T-helper 9 cell (primary cell): Measurements from ENCODE around the gene FAM83G.

ENCODE experiments used
- DNase-seq: peaks from one replicate; pipeline ENCODE4 v3.0.0-alpha.2; 2020

FAM83G gene

GRCh38 chr17:18987862-18988545 is 16.6 kb downstream of the FAM83G start:
- no peak for DNase-seq

- DNase-seq = no peak
Observed at GRCh38 chr17:18987230-18987610, 17.3 kb downstream of the FAM83G start.

- DNase-seq = no peak
Observed at GRCh38 chr17:18986541-18987229, 17.9 kb downstream of the FAM83G start.

- DNase-seq = no peak
Observed at GRCh38 chr17:18985475-18985874, 19.1 kb downstream of the FAM83G start.

- no peak for DNase-seq
Observed at GRCh38 chr17:18984273-18985114, 20.1 kb downstream of the FAM83G start.

GRCh38 chr17:18981642-18982424 is 22.7 kb downstream of the FAM83G start:
- DNase-seq = no peak

- DNase-seq = no peak
Observed at GRCh38 chr17:18981335-18981641, 23.3 kb downstream of the FAM83G start.

GRCh38 chr17:18980682-18981334 is 23.8 kb downstream of the FAM83G start:
- no peak for DNase-seq

GRCh38 chr17:18978655-18979054 is 25.9 kb downstream of the FAM83G start:
- DNase-seq = no peak

GRCh38 chr17:18978050-18978449 is 26.5 kb downstream of the FAM83G start:
- DNase-seq = no peak

GRCh38 chr17:18977646-18978045 is 26.9 kb downstream of the FAM83G start:
- no peak for DNase-seq

GRCh38 chr17:18977021-18977420 is 27.5 kb downstream of the FAM83G start:
- DNase-seq = no peak

GRCh38 chr17:18976201-18976600 is 28.4 kb downstream of the FAM83G start:
- DNase-seq = no peak

GRCh38 chr17:18975597-18975996 is 29.0 kb downstream of the FAM83G start:
- DNase-seq = no peak

- DNase-seq = no peak
Observed at GRCh38 chr17:18974407-18975149, 30.0 kb downstream of the FAM83G start.

GRCh38 chr17:18971801-18972200 is 32.8 kb downstream of the FAM83G start:
- no peak for DNase-seq

- no peak for DNase-seq
Observed at GRCh38 chr17:18970582-18971480, 33.7 kb downstream of the FAM83G start.

GRCh38 chr17:18968945-18969887 is 35.3 kb downstream of the FAM83G start:
- no peak for DNase-seq

- no peak for DNase-seq
Observed at GRCh38 chr17:18968345-18968744, 36.2 kb downstream of the FAM83G start.
